Esophagus muscularis mucosa (tissue), 3 donors: ENCODE data around the gene BFAR.

Experiments used
- CTCF ChIP-seq, 3 experiments: fragments of 200-600 bp in 2 of 3; fragments of 450-650 bp in 1 of 3; sonication (generic) in 2 of 3; IDR thresholded peaks; one replicate each; pipeline ENCODE4 v1.5.1; 2017 to 2019; ENCODE audit warnings: antibody characterized with exemption in 3 of 3, mild to moderate bottlenecking in 2 of 3, moderate library complexity in 1 of 3
- POLR2AphosphoS5 ChIP-seq, 2 donors: sonication (generic); formaldehyde crosslinking; IDR thresholded peaks; one replicate each; pipeline ENCODE4 v1.6.1; 2017; ENCODE audit warnings: antibody characterized with exemption in 2 of 2

- TF ChIP-seq POLR2AphosphoS5 (IDR thresholded peaks at IDR 0.05) (no peak), CTCF (IDR thresholded peaks at IDR 0.05) (no peak)
Measured at GRCh38 chr16:14627078-14627477, 5.7 kb upstream of the BFAR start.
